Measurements from ENCODE around the gene RAPGEF4. TPM values are rescaled to one million over a fixed set of nuclear protein-coding genes. Genes with fewer than 3 reads are reported as not detected.

The RAPGEF4 gene
- total and polyA plus RNA-seq, 2 of the 13 experiments (the other 11 are each of a cell fraction or from before 2014, with no cell fraction given) = 0.78 to 0.91 TPM

GRCh38 chr2:173079141-173079540, 343.5 kb downstream of the RAPGEF4 start:
- POLR2A ChIA-PET = no interaction called here

More at GRCh38 chr2:173079141-173079540, 343.5 kb downstream of the RAPGEF4 start:
- no peak overlapping the region for H3K9ac ChIP-seq (ENCODE audit: insufficient read depth, low read depth, low read length)
- intact Hi-C loops (cut with micrococcal nuclease; ENCODE audit: unreplicated experiment) (loop anchor here (5.0 to 10.0 kb wide), 2 partner anchors 133 to 276 kb away; partner anchors contain the start of gene CDCA7), in situ Hi-C loops (cut with HindIII; ENCODE audit: extremely low pct_ligation_motif_present, low pct_unique_long_range_greater_than_20kb) (no loop called here)
- H4K20me1 ChIP-seq (ENCODE audit: insufficient read depth, low read length) = no peaks in the 10 kb centered on the region
- no peak overlapping the region for H3K27ac ChIP-seq (ENCODE audit: extremely low read length, insufficient read depth, low read length)
- no peaks in the 10 kb centered on the region for H3K36me3 ChIP-seq (replicated peaks in 1 of 2; ENCODE audit: control insufficient read depth in 1 of 2, insufficient read depth in 2 of 2, low read length in 2 of 2)
- no peak overlapping the region for H3K4me3 ChIP-seq (replicated peaks in 1 of 3; ENCODE audit: insufficient read depth in 1 of 3, low read depth in 2 of 3, low read length in 3 of 3)
- no peak overlapping the region for H2AFZ ChIP-seq (ENCODE audit: low read length)
- TF ChIP-seq SNAPC5 (CRISPR knock-in tag; IDR thresholded peaks at IDR 0.05; ENCODE audit: borderline replicate concordance) = no peak
- TF ChIP-seq FOXA1 (IDR thresholded peaks at IDR 0.05) = no peak
- no peak for TF ChIP-seq FOXA1 (CRISPR knock-in tag; IDR thresholded peaks at IDR 0.05)
- no peak for TF ChIP-seq PAWR (CRISPR knock-in tag; IDR thresholded peaks at IDR 0.05; ENCODE audit: borderline replicate concordance)
- TF ChIP-seq, protein P1, sequence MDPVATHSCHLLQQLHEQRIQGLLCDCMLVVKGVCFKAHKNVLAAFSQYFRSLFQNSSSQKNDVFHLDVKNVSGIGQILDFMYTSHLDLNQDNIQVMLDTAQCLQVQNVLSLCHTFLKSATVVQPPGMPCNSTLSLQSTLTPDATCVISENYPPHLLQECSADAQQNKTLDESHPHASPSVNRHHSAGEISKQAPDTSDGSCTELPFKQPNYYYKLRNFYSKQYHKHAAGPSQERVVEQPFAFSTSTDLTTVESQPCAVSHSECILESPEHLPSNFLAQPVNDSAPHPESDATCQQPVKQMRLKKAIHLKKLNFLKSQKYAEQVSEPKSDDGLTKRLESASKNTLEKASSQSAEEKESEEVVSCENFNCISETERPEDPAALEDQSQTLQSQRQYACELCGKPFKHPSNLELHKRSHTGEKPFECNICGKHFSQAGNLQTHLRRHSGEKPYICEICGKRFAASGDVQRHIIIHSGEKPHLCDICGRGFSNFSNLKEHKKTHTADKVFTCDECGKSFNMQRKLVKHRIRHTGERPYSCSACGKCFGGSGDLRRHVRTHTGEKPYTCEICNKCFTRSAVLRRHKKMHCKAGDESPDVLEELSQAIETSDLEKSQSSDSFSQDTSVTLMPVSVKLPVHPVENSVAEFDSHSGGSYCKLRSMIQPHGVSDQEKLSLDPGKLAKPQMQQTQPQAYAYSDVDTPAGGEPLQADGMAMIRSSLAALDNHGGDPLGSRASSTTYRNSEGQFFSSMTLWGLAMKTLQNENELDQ (CRISPR knock-in tag; IDR thresholded peaks at IDR 0.05; ENCODE audit: borderline replicate concordance) = no peak
- TF ChIP-seq NCOA2 (CRISPR knock-in tag; IDR thresholded peaks at IDR 0.05) = no peak
- TF ChIP-seq ZSCAN25 (CRISPR knock-in tag; IDR thresholded peaks at IDR 0.05) = no peak
- no peak for TF ChIP-seq ZNF713 (CRISPR knock-in tag; IDR thresholded peaks at IDR 0.05)
- TF ChIP-seq SMYD3 (CRISPR knock-in tag; IDR thresholded peaks at IDR 0.05) = no peak
- TF ChIP-seq NFE2L2 (IDR thresholded peaks at IDR 0.05; ENCODE audit: low read length) = no peak
- TF ChIP-seq, protein P2, sequence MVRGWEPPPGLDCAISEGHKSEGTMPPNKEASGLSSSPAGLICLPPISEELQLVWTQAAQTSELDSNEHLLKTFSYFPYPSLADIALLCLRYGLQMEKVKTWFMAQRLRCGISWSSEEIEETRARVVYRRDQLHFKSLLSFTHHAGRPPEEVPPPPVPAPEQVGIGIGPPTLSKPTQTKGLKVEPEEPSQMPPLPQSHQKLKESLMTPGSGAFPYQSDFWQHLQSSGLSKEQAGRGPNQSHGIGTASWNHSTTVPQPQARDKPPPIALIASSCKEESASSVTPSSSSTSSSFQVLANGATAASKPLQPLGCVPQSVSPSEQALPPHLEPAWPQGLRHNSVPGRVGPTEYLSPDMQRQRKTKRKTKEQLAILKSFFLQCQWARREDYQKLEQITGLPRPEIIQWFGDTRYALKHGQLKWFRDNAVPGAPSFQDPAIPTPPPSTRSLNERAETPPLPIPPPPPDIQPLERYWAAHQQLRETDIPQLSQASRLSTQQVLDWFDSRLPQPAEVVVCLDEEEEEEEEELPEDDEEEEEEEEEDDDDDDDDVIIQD (CRISPR knock-in tag; IDR thresholded peaks at IDR 0.05; ENCODE audit: low read depth) = no peak
- no peak for TF ChIP-seq POLR2G (IDR thresholded peaks at IDR 0.05; ENCODE audit: low read depth, low read length)
- no peak for TF ChIP-seq HDAC2 (CRISPR knock-in tag; IDR thresholded peaks at IDR 0.05)
- TF ChIP-seq ZFP62 (CRISPR knock-in tag; IDR thresholded peaks at IDR 0.05) = no peak
- no peak for TF ChIP-seq UBTF (CRISPR knock-in tag; IDR thresholded peaks at IDR 0.05)
- no peak for TF ChIP-seq CCAR2 (optimal IDR thresholded peaks at IDR 0.05; ENCODE audit: low read depth, low read length)
- TF ChIP-seq CENPBD1 (CRISPR knock-in tag; IDR thresholded peaks at IDR 0.05; ENCODE audit: borderline replicate concordance, low read depth) = no peak
- CTCF ChIA-PET (ENCODE audit: low intra/inter-chr PET ratio, low total read pairs) = no interaction called here
- H3K4me2 ChIP-seq (ENCODE audit: low read depth, low read length) = no peak overlapping the region
- FAIRE-seq = no peak
- no peaks in the 10 kb centered on the region for H3K9me3 ChIP-seq (ENCODE audit: low read length)
- no TSS peak for BruUV-seq (replicated peaks)
- peaks cover 0 to 10% of the 10 kb centered on the region in 2 experiments; a peak in 3 of 5 replicates for H3K27me3 ChIP-seq (ENCODE audit: control insufficient read depth in 1 of 2, insufficient read depth in 2 of 2, low read length in 2 of 2)
- no peak for ATAC-seq
- 90% methylated on average over 3 of the region's 3 CpGs for WGBS (ENCODE audit: low lambda C conversion rate)
- H3K4me1 ChIP-seq (ENCODE audit: insufficient read depth, low read length) = peaks cover 23% of the 10 kb centered on the region
- DNase-seq (ENCODE audit: low spot score) = no peak
- peaks cover 7% of the 10 kb centered on the region for H3K79me2 ChIP-seq (ENCODE audit: insufficient read depth, low read length)

Data from HepG2 (cell line).